Kidney (tissue), 14 donors: ENCODE results near the gene KAT2B. TPM values are rescaled to one million over a fixed set of nuclear protein-coding genes. Genes with fewer than 3 reads are reported as not detected.

Source experiments
- DNase-seq, 5 donors: peaks; one replicate each; pipeline ENCODE4 v3.0.0-alpha.2; 2013 to 2020
- FAIRE-seq: peaks from 2 replicates; lab custom pipeline; 2012; peaks lifted over from hg19 to GRCh38; lab: Jason Lieb, UNC
- H3K27ac ChIP-seq, 2 donors: one replicate each; pipeline ENCODE4 v1.7.0; 2013; ENCODE audit warnings: low read depth in 2 of 2, low read length in 2 of 2, inconsistent platforms in 1 of 2
- H3K27me3 ChIP-seq: one replicate; pipeline ENCODE4 v1.7.1; 2013; ENCODE audit warnings: low read length, inconsistent platforms; ENCODE audit not compliant: control insufficient read depth, insufficient read depth
- H3K36me3 ChIP-seq, 3 donors: one replicate each; pipeline versions ENCODE4 v1.7.0 to v1.7.1; 2013; ENCODE audit warnings: low read length in 3 of 3, control low read depth in 1 of 3, inconsistent platforms in 1 of 3; ENCODE audit not compliant: insufficient read depth in 3 of 3, control insufficient read depth in 2 of 3
- H3K4me1 ChIP-seq, 3 donors: one replicate each; pipeline versions ENCODE4 v1.7.0 to v1.7.1; 2013; ENCODE audit warnings: low read length in 3 of 3, inconsistent platforms in 1 of 3, low read depth in 1 of 3; ENCODE audit not compliant: control insufficient read depth in 2 of 3, insufficient read depth in 2 of 3
- H3K4me3 ChIP-seq, 3 donors: one replicate each; pipeline versions ENCODE4 v1.7.0 to v1.8.1; 2013; ENCODE audit warnings: low read length in 3 of 3, control low read depth in 1 of 3, inconsistent platforms in 1 of 3
- H3K9ac ChIP-seq, 3 donors: one replicate each; pipeline versions ENCODE4 v1.7.0 to v1.7.1; 2013; ENCODE audit warnings: low read length in 3 of 3, control low read depth in 1 of 3, inconsistent platforms in 1 of 3
- H3K9me3 ChIP-seq, 3 donors: one replicate each; pipeline versions ENCODE4 v1.7.0 to v1.7.1; 2013; ENCODE audit warnings: low read length in 3 of 3, control low read depth in 1 of 3, inconsistent platforms in 1 of 3; ENCODE audit not compliant: control insufficient read depth in 2 of 3, insufficient read depth in 1 of 3
- intact Hi-C: fragments of 100-400 bp; cut with DNase I; formaldehyde crosslinking; loops from one replicate; pipeline ENCODE4 v1.11.1; 2022
- polyA plus RNA-seq: library from polyadenylated mRNA; stranded (reverse); fragments of 350-450 nt; fragmentation: Illumina TruSeq; extraction: RNeasy Lipid Tissue Mini Kit (QIAGEN cat#74804); gene quantifications from one replicate; pipeline ENCODE4 v1.2.3, GENCODE V29; 2014; ENCODE audit warnings: low read depth, low replicate concordance; ENCODE audit not compliant: insufficient read depth
- total RNA-seq: library from RNA; stranded (reverse); fragmentation: NEBNext Ultra II Directional; extraction: Animal tissue kit (Norgen Biotek cat#: 25700); gene quantifications from one replicate; pipeline ENCODE4 v1.2.1, GENCODE V29; 2021
- TF ChIP-seq, protein P1 (sequence below): IDR thresholded peaks from 3 replicates; pipeline ENCODE4 v1.5.1; 2012; ENCODE audit warnings: mild to moderate bottlenecking, moderate library complexity, borderline replicate concordance; ENCODE audit not compliant: insufficient read depth; ENCODE audit errors: extremely low read depth
- donor health status: control.
- donor health status: control.
- donor health status: control.
- donor health status: control.
- donor health status: control.
- donor health status: DM: yes; HTN: yes; CAD: no.
- donor health status: Normal renal cell carcinoma (clear cell type).

KAT2B gene
- total and polyA plus RNA-seq, 2 donors from 2014 or later: 9.5 to 30.1 TPM

DNA sequence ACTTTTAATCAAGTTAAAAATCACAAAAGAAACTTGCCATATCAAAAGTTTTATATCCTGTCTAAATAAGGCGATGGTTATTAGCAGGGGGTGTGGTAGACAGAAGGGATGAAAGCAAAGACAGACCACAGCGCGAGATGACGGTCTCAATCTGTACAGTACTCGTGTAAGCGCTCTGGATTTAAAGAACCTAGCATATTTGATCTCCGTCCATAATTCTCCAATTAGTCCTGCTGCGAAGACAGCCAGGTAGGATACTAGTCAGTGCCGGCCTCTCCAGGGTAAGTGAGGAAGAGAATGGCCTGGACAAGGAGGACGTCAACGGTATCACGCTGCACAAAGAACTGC lies 145.1 kb downstream of the KAT2B start:
- Histone ChIP-seq H3K9me3 (no peaks in the 10 kb centered on the region), H3K27ac (no peak overlapping the region), H3K27me3 (no peaks in the 10 kb centered on the region), H3K4me1 (peaks cover 2 to 10% (median 4%) of the 10 kb centered on the region in 3 donors), H3K4me3 (peak overlapping the region; percentile 70 to 99 (median 81)), H3K9ac (peak overlapping the region in 1 of 3 donors; percentile 93), H3K36me3 (no peaks in the 10 kb centered on the region)
- DNase-seq: peak in 2 of 5 donors; percentile 14 to 34
- TF ChIP-seq, protein P1, sequence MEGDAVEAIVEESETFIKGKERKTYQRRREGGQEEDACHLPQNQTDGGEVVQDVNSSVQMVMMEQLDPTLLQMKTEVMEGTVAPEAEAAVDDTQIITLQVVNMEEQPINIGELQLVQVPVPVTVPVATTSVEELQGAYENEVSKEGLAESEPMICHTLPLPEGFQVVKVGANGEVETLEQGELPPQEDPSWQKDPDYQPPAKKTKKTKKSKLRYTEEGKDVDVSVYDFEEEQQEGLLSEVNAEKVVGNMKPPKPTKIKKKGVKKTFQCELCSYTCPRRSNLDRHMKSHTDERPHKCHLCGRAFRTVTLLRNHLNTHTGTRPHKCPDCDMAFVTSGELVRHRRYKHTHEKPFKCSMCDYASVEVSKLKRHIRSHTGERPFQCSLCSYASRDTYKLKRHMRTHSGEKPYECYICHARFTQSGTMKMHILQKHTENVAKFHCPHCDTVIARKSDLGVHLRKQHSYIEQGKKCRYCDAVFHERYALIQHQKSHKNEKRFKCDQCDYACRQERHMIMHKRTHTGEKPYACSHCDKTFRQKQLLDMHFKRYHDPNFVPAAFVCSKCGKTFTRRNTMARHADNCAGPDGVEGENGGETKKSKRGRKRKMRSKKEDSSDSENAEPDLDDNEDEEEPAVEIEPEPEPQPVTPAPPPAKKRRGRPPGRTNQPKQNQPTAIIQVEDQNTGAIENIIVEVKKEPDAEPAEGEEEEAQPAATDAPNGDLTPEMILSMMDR: no peak
- intact Hi-C loops: no loop called here
- FAIRE-seq: no peak

GRCh38 chr3:20185679-20186599 lies 145.7 kb downstream of the KAT2B start, which contains the start of gene SGO1:
Gene SGO1 (minus strand): TSS chr3:20186206. CDS start chr3:20184027, 2,179 bp downstream.
- peak within 1 kb of the TSS; percentile 87 to 98 (median 93) for H3K9ac ChIP-seq
- no peaks in the 10 kb centered on the region for H3K36me3 ChIP-seq
- no peaks in the 10 kb centered on the region for H3K27me3 ChIP-seq
- intact Hi-C loops: no loop called here
- H3K4me3 ChIP-seq: peak within 1 kb of the TSS; percentile 70 to 99 (median 94)
- H3K4me1 ChIP-seq: peaks cover 2 to 10% (median 4%) of the 10 kb centered on the region in 3 donors
- DNase-seq (peak; percentile 99 to 100 (median 99)), FAIRE-seq (peak; percentile 88)
- no peaks in the 10 kb centered on the region for H3K9me3 ChIP-seq
- H3K27ac ChIP-seq: peak within 1 kb of the TSS; percentile 86 to 97
- TF ChIP-seq, protein P1: no peak

DNA sequence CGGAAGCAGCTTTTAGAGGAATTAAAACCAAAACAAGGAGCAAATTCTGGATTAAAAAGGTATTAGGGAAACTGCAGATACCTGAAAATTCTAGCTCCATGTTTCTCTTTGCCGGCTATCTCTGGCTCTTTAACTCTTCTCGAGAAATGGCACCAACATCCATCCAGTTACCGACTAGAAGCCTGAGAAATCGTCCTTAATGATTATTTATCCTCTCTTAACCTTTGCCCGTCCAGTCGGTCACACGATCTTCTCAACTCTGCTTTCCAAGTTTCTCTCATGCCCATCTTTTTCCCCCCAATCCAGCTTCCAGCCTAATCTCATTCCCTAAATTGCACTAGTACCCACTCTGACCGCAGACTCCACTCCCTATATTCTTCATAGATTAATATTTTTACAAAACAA lies 146.4 kb downstream of the KAT2B start:
- H3K9me3 ChIP-seq: no peaks in the 10 kb centered on the region
- no peak for FAIRE-seq
- H3K36me3 ChIP-seq: no peaks in the 10 kb centered on the region
- DNase-seq: no peak
- intact Hi-C loops: no loop called here
- TF ChIP-seq, protein P1: no peak
- H3K27ac ChIP-seq: peak overlapping the region; percentile 86 to 97
- H3K27me3 ChIP-seq: no peaks in the 10 kb centered on the region
- peak overlapping the region; percentile 70 to 99 (median 94) for H3K4me3 ChIP-seq
- peak overlapping the region; percentile 66 to 98 (median 87) for H3K9ac ChIP-seq
- H3K4me1 ChIP-seq: peaks cover 2 to 10% (median 4%) of the 10 kb centered on the region in 3 donors
